HepG2 (cell line): ENCODE results near the gene ARAP1. TPM values are rescaled to one million over a fixed set of nuclear protein-coding genes. Genes with fewer than 3 reads are reported as not detected.

ENCODE experiments used
- ATAC-seq: fragments of 200-7000 bp; cut with Tn5 transposase; 3 replicates; pipeline ENCODE4 v1.9.1; 2020; ENCODE audit warnings: mild to moderate bottlenecking, moderate library complexity
- BruUV-seq: library from RNA; stranded (reverse); fragments of 400-500 nt; replicated peaks from 2 replicates; lab custom pipeline; 2021; lab: Mats Ljungman, UMichigan
- CTCF ChIA-PET: fragments of 300-600 bp; formaldehyde crosslinking; extraction: SDS; loops from one replicate; lab custom pipeline; 2021; ENCODE audit warnings: low total read pairs, inconsistent platforms, low intra/inter-chr PET ratio; lab: Yijun Ruan, JAX
- POLR2A ChIA-PET: fragments of 350-600 bp; sonication (Branson Sonifier 250); formaldehyde crosslinking; loops from one replicate; lab custom pipeline; 2020; ENCODE audit warnings: antibody characterized with exemption, inconsistent platforms; lab: Yijun Ruan, JAX
- DNase-seq: peaks from one replicate; pipeline ENCODE4 v3.0.0-alpha.2; 2015; ENCODE audit warnings: low spot score
- FAIRE-seq: peaks from 3 replicates; lab custom pipeline; 2011; peaks lifted over from hg19 to GRCh38; lab: Jason Lieb, UNC
- H2AFZ ChIP-seq: one replicate; pipeline ENCODE4 v1.6.1; 2011; ENCODE audit warnings: low read length, inconsistent platforms
- H3K27ac ChIP-seq: fragments of 300-600 bp; 3 replicates; pipeline ENCODE4 v1.8.0; 2011; ENCODE audit warnings: mixed run types, mild to moderate bottlenecking, mixed read lengths, low read length, inconsistent platforms; ENCODE audit not compliant: insufficient read depth; ENCODE audit errors: extremely low read length
- H3K27me3 ChIP-seq, 2 experiments: fragments of 200-600 bp in 1 of 2; 2 replicates in 1 of 2; 3 replicates in 1 of 2; pipeline versions ENCODE4 v1.6.0 to v1.8.0; 2011; ENCODE audit warnings: low read length in 2 of 2, mild to moderate bottlenecking in 2 of 2, moderate library complexity in 2 of 2, inconsistent platforms in 1 of 2; ENCODE audit not compliant: insufficient read depth in 2 of 2, control insufficient read depth in 1 of 2
- H3K36me3 ChIP-seq, 2 experiments: fragments of 200-600 bp in 1 of 2; replicated peaks in 1 of 2; 2 replicates in 1 of 2; 3 replicates in 1 of 2; pipeline versions ENCODE4 v1.5.1 to v1.8.0; 2011; ENCODE audit warnings: low read length in 2 of 2, inconsistent platforms in 1 of 2; ENCODE audit not compliant: insufficient read depth in 2 of 2, control insufficient read depth in 1 of 2
- H3K4me1 ChIP-seq: 2 replicates; pipeline ENCODE4 v1.5.1; 2012; ENCODE audit warnings: low read length, inconsistent platforms; ENCODE audit not compliant: insufficient read depth
- H3K4me2 ChIP-seq: 2 replicates; pipeline ENCODE4 v1.6.0; 2011; ENCODE audit warnings: low read depth, low read length, inconsistent platforms
- H3K4me3 ChIP-seq, 3 experiments: fragments of 200-600 bp in 1 of 3; sonication (generic), shearing (Covaris generic) in 1 of 3; replicated peaks in 1 of 3; 2 replicates each; pipeline ENCODE4 v1.5.1; 2011 to 2016; ENCODE audit warnings: low read length in 3 of 3, inconsistent platforms in 2 of 3, low read depth in 2 of 3, mild to moderate bottlenecking in 2 of 3, control low read depth in 1 of 3, mixed read lengths in 1 of 3; ENCODE audit not compliant: insufficient read depth in 1 of 3
- H3K79me2 ChIP-seq: one replicate; pipeline ENCODE4 v1.6.1; 2011; ENCODE audit warnings: low read length, inconsistent platforms; ENCODE audit not compliant: insufficient read depth
- H3K9ac ChIP-seq: 2 replicates; pipeline ENCODE4 v1.6.0; 2011; ENCODE audit warnings: mild to moderate bottlenecking, low read depth, low read length, inconsistent platforms; ENCODE audit not compliant: insufficient read depth
- H3K9me3 ChIP-seq: 2 replicates; pipeline ENCODE4 v1.5.1; 2012; ENCODE audit warnings: mild to moderate bottlenecking, low read length
- H4K20me1 ChIP-seq: 2 replicates; pipeline ENCODE4 v1.6.0; 2011; ENCODE audit warnings: inconsistent platforms, mild to moderate bottlenecking, low read length, moderate library complexity; ENCODE audit not compliant: insufficient read depth
- ARID2 ChIP-seq: sonication (generic); formaldehyde crosslinking; IDR thresholded peaks from 2 replicates; pipeline ENCODE4 v1.8.1; 2022; ENCODE audit warnings: mild to moderate bottlenecking, missing genetic modification reagents, borderline replicate concordance
- HOXA9 ChIP-seq: sonication (generic); formaldehyde crosslinking; IDR thresholded peaks from 2 replicates; pipeline ENCODE4 v1.8.1; 2022; ENCODE audit warnings: missing genetic modification reagents, mild to moderate bottlenecking, moderate library complexity, borderline replicate concordance
- MAZ ChIP-seq, 2 experiments: sonication (generic) in 1 of 2; formaldehyde crosslinking in 1 of 2; IDR thresholded peaks; 2 replicates each; pipeline versions ENCODE4 v1.5.0 to v1.6.1; 2012 to 2020; ENCODE audit warnings: low read depth in 2 of 2, mild to moderate bottlenecking in 2 of 2, borderline replicate concordance in 1 of 2, improper control_type of control experiment in 1 of 2, low read length in 1 of 2, missing genetic modification reagents in 1 of 2, moderate library complexity in 1 of 2
- NR3C1 ChIP-seq: sonication (generic); formaldehyde crosslinking; IDR thresholded peaks from 2 replicates; pipeline ENCODE4 v1.4.0; 2020; ENCODE audit warnings: missing genetic modification reagents
- SNAI1 ChIP-seq: sonication (generic); formaldehyde crosslinking; IDR thresholded peaks from 2 replicates; pipeline ENCODE4 v1.5.0; 2020; ENCODE audit warnings: mild to moderate bottlenecking, missing genetic modification reagents, borderline replicate concordance
- SNAPC2 ChIP-seq: sonication (generic); formaldehyde crosslinking; IDR thresholded peaks from 2 replicates; pipeline ENCODE4 v1.8.1; 2022; ENCODE audit warnings: mild to moderate bottlenecking, missing genetic modification reagents
- SP4 ChIP-seq: sonication (generic); formaldehyde crosslinking; IDR thresholded peaks from 2 replicates; pipeline ENCODE4 v1.8.1; 2023; ENCODE audit warnings: mild to moderate bottlenecking, missing genetic modification reagents
- TERF1 ChIP-seq: sonication (generic); formaldehyde crosslinking; IDR thresholded peaks from 2 replicates; pipeline ENCODE4 v1.8.0; 2022; ENCODE audit warnings: mild to moderate bottlenecking, missing genetic modification reagents, moderate library complexity
- ZNF180 ChIP-seq: sonication (generic); formaldehyde crosslinking; IDR thresholded peaks from 2 replicates; pipeline ENCODE4 v1.4.0; 2020; ENCODE audit warnings: low read depth, missing genetic modification reagents, borderline replicate concordance
- ZNF432 ChIP-seq: sonication (generic); formaldehyde crosslinking; IDR thresholded peaks from 2 replicates; pipeline ENCODE4 v1.5.0; 2020; ENCODE audit warnings: missing genetic modification reagents, mild to moderate bottlenecking, borderline replicate concordance
- ZNF770 ChIP-seq: sonication (generic); formaldehyde crosslinking; IDR thresholded peaks from 2 replicates; pipeline ENCODE4 v1.5.0; 2020; ENCODE audit warnings: mild to moderate bottlenecking, missing genetic modification reagents
- WGBS: methylation state at CpG from one replicate; pipeline ENCODE4 v1.1.6; 2017; ENCODE audit warnings: low lambda C conversion rate; 5-methylcytosine and 5-hydroxymethylcytosine counted together
- in situ Hi-C: cut with HindIII; loops from 2 replicates; pipeline ENCODE4 v1.10.0; 2017; ENCODE audit warnings: low pct_unique_long_range_greater_than_20kb; ENCODE audit not compliant: extremely low pct_ligation_motif_present
- intact Hi-C: fragments of 100-400 bp; cut with micrococcal nuclease; formaldehyde crosslinking; loops from one replicate; pipeline ENCODE4 v1.10.0; 2022; ENCODE audit not compliant: unreplicated experiment
- polyA plus RNA-seq, 8 experiments: library from polyadenylated mRNA; depleted of rRNA in 3 of 8; stranded (reverse) in 7 of 8; unstranded in 1 of 8; fragments of >200 nt; fragmentation: Illumina TruSeq in 4 of 8; extraction: Trizol in 4 of 8; gene quantifications; 2 replicates each; pipeline versions ENCODE4 v1.2.1 to v1.2.3, GENCODE V29; 2011 to 2016; ENCODE audit warnings: low read depth in 4 of 8, missing spikeins in 1 of 8, mixed read lengths in 1 of 8; ENCODE audit not compliant: insufficient read depth in 1 of 8
- total RNA-seq, 5 experiments: library from RNA; depleted of rRNA; stranded (reverse); fragments of >200 nt; fragmentation: Illumina TruSeq; extraction: Trizol; gene quantifications; 2 replicates each; pipeline ENCODE4 v1.2.3, GENCODE V29; 2016; ENCODE audit warnings: low read depth in 1 of 5

The ARAP1 gene
- total and polyA plus RNA-seq, 2 of the 13 experiments (the other 11 are each of a cell fraction or from before 2014, with no cell fraction given): 43.2 to 55.5 TPM

GRCh38 chr11:72643547-72643946, 108.7 kb downstream of the ARAP1 start:
- ChIA-PET CTCF (interaction anchor here (1.2 to 3.3 kb wide), 5 partner anchors 45 to 172 kb away, joined by 3 to 29 read pairs (median 14); no protein-coding TSS in a partner anchor), POLR2A (no interaction called here)
- no peak overlapping the region for H2AFZ ChIP-seq
- in situ Hi-C loops (loop anchor here (5.0 kb wide), 1 partner anchor 46 kb away; no protein-coding TSS in a partner anchor), intact Hi-C loops (loop anchor here (1.0 to 2.0 kb wide), 2 partner anchors 45 to 58 kb away; no protein-coding TSS in a partner anchor)
- H3K27ac ChIP-seq: no peak overlapping the region
- H3K4me2 ChIP-seq: peak overlapping the region; percentile 79; the same call in 1 of the 2 replicates
- peaks cover 10 to 43% of the 10 kb centered on the region in 2 experiments; a peak in 4 of 5 replicates for H3K27me3 ChIP-seq
- 73% methylated on average over 7 of the region's 7 CpGs for WGBS
- peaks cover 8% of the 10 kb centered on the region; the same call in 1 of the 2 replicates for H3K4me1 ChIP-seq
- no TSS peak for BruUV-seq
- no peaks in the 10 kb centered on the region for H3K9me3 ChIP-seq
- no peaks in the 10 kb centered on the region for H4K20me1 ChIP-seq
- DNase-seq (no peak), FAIRE-seq (no peak), ATAC-seq (no peak)
- TF ChIP-seq ZNF770 (CRISPR knock-in tag) (peak; percentile 21; the same call in 1 of the 2 replicates), ZNF180 (CRISPR knock-in tag) (no peak)
- H3K9ac ChIP-seq: no peak overlapping the region
- no peaks in the 10 kb centered on the region for H3K36me3 ChIP-seq
- H3K79me2 ChIP-seq: no peaks in the 10 kb centered on the region
- no peak overlapping the region for H3K4me3 ChIP-seq

GRCh38 chr11:72642884-72643522, 109.2 kb downstream of the ARAP1 start:
- intact Hi-C loops: loop anchor here (1.0 to 2.0 kb wide), 2 partner anchors 44 to 58 kb away; no protein-coding TSS in a partner anchor
- 3% methylated on average over 13 of the region's 59 CpGs for WGBS
- H3K36me3 ChIP-seq: no peaks in the 10 kb centered on the region
- H3K79me2 ChIP-seq: no peaks in the 10 kb centered on the region
- H3K4me1 ChIP-seq: peaks cover 8% of the 10 kb centered on the region; the same call in 1 of the 2 replicates
- H2AFZ ChIP-seq: no peak overlapping the region
- no TSS peak for BruUV-seq
- H3K9me3 ChIP-seq: no peaks in the 10 kb centered on the region
- ChIA-PET POLR2A (no interaction called here), CTCF (interaction anchor here (1.2 to 3.3 kb wide), 5 partner anchors 44 to 171 kb away, joined by 3 to 29 read pairs (median 14); no protein-coding TSS in a partner anchor)
- no peak overlapping the region for H3K27ac ChIP-seq
- no peak overlapping the region for H3K9ac ChIP-seq
- H3K4me2 ChIP-seq: peak overlapping the region; percentile 79
- ATAC-seq: peak; percentile 82
- FAIRE-seq: no peak
- H3K4me3 ChIP-seq: peak overlapping the region; percentile 13 to 59 (median 21); a peak in 3 of 6 replicates
- H3K27me3 ChIP-seq: peaks cover 14 to 48% of the 10 kb centered on the region in 2 experiments; a peak in 4 of 5 replicates
- H4K20me1 ChIP-seq: no peaks in the 10 kb centered on the region
- DNase-seq: no peak
- in situ Hi-C loops: loop anchor here (5.0 kb wide), 1 partner anchor 46 kb away; no protein-coding TSS in a partner anchor
- TF ChIP-seq TERF1 (CRISPR knock-in tag): no peak
- TF ChIP-seq ZNF432 (CRISPR knock-in tag): no peak
- no peak for TF ChIP-seq MAZ (IDR thresholded peaks at IDR 0.05; ENCODE audit: borderline replicate concordance, low read depth, low read length)
- TF ChIP-seq MAZ (CRISPR knock-in tag; IDR thresholded peaks at IDR 0.05; ENCODE audit: low read depth): peak; percentile 46
- peak; percentile 56; the same call in 1 of the 2 replicates for TF ChIP-seq SNAPC2 (CRISPR knock-in tag)
- no peak for TF ChIP-seq SNAI1 (CRISPR knock-in tag)
- TF ChIP-seq HOXA9: no peak
- 0 out of 2 replicates have a peak, but pooled peaks have one; percentile 12 for TF ChIP-seq SP4 (CRISPR knock-in tag)
- TF ChIP-seq NR3C1 (CRISPR knock-in tag): no peak
- TF ChIP-seq ARID2 (CRISPR knock-in tag): no peak
